GM21381 (cell line): ENCODE measurements around the gene FATE1.

Source experiments
- ATAC-seq: cut with Tn5 transposase; IDR thresholded peaks from one replicate; pipeline ENCODE4 v1.9.1; 2021; ENCODE audit warnings: mild to moderate bottlenecking, moderate library complexity; ENCODE audit not compliant: unreplicated experiment

The FATE1 gene

DNA sequence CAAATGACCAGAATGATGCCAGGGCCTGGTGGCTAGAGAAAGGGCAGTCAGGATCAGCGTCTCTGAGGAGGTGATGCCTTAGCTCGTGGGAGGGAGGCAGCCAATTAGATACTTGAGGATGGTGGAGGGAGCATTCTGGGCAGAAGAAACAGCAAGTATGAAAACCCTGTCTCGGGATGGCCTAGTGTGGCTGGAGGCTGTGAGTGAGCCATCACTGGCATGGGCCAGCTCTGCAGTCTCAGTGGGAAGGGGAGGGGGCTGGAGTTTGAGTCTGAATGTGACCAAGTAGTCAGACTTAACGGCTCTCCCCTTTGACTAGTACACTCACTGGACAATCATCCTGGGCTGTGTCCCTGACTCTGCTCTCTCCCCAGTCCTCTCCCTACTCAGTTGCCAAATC, 25.8 kb downstream of the FATE1 start:
- no peak for ATAC-seq

DNA sequence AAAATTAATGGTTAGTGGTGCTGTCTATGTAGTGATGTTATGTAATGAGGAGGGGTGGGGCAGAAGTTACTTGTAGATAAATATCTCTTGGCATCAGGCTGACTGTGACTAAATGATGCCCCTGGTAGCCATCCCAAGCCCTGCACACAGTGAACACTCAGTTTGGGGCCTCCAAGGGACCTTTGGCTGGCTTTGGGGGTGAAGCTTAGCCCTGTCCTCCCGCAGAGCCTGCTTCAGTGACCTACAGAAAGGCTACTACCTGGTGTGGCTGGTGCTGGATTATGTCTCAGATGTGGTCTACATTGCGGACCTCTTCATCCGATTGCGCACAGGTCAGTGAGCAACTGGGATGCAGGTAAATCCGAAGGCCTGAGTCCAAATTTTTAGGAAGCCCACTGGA, 26.5 kb downstream of the FATE1 start:
- ATAC-seq = no peak

DNA sequence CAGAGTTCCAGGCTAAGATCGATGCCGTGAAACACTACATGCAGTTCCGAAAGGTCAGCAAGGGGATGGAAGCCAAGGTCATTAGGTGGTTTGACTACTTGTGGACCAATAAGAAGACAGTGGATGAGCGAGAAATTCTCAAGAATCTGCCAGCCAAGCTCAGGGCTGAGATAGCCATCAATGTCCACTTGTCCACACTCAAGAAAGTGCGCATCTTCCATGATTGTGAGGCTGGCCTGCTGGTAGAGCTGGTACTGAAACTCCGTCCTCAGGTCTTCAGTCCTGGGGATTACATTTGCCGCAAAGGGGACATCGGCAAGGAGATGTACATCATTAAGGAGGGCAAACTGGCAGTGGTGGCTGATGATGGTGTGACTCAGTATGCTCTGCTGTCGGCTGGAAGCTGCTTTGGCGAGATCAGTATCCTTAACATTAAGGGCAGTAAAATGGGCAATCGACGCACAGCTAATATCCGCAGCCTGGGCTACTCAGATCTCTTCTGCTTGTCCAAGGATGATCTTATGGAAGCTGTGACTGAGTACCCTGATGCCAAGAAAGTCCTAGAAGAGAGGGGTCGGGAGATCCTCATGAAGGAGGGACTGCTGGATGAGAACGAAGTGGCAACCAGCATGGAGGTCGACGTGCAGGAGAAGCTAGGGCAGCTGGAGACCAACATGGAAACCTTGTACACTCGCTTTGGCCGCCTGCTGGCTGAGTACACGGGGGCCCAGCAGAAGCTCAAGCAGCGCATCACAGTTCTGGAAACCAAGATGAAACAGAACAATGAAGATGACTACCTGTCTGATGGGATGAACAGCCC, 28.0 kb downstream of the FATE1 start:
- ATAC-seq = no peak

DNA sequence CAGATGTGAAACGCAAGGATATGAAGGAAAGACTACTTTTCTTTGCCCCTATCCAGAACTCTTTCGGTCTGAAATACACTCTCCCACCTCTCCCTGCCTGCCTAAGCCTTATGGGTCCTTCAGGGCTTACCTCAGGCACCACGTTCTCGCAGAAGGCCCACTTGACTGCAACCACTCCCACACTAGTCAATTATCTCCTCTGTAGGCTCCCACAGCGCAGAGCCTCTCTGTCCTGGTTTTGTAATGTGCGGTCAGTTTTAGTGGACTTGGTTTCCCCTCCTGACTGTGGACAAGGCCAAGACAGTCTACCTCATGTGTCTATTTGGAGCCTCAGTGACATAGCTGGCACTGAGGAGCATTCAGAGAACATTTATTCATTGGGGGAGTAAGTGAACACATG, 29.8 kb downstream of the FATE1 start:
- no peak for ATAC-seq

DNA sequence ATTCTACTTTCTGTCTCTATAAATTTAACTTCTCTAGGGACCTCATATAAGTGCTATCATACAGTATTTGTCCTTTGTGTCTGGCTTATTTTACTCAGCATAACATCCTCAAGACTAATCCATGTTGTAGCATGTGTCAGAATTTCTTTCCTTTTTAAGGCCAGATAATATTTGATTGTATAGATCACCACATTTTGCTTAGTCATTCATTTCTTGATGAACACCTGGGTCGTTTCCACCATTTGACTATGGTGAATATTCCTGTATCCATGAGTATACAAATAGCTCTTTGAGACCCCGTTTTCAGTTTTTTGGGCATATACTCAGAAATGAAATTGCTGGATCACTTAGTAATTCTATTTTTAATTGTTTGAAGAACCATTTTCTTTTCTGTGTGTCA, 30.7 kb downstream of the FATE1 start:
- ATAC-seq = no peak

DNA sequence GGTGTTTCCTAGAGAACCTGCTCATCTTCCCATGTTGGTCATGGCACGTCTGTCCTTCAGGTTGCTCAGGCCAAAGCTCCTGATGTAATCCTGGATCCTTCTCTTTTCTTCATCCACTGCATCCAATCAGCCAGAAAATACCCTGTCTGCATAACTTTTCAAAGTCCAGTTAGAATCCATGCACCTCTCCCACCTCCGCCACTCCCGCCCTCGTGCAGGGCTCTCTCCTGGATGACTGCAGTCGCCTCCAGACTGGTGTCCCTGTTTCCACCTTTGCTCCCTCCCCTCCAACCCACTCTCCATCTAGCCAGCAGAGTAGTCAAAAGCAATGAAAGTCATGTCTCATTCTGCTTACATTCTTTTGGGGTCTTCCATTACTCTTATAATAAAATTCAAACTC, 34.7 kb downstream of the FATE1 start:
- no peak for ATAC-seq

DNA sequence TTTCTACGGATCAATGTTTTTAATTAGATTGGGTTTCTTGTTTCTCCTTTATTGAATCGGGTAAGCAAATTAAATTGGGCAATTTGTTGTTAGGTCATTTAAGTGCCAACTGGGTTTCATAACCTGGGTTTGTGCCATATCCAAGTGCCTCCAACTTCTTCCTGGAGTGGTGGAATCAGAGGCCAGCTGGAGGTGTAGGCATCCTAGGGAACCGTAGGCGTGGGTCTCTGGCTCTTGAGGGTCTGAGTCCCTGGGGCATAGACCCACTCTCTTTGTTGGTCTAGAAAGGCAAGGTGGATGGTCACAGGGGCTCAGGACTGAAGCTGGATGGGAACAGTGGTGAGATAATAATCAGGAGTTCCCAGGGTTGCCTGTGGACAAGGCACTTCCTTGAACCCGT, 37.0 kb downstream of the FATE1 start:
- ATAC-seq = no peak

DNA sequence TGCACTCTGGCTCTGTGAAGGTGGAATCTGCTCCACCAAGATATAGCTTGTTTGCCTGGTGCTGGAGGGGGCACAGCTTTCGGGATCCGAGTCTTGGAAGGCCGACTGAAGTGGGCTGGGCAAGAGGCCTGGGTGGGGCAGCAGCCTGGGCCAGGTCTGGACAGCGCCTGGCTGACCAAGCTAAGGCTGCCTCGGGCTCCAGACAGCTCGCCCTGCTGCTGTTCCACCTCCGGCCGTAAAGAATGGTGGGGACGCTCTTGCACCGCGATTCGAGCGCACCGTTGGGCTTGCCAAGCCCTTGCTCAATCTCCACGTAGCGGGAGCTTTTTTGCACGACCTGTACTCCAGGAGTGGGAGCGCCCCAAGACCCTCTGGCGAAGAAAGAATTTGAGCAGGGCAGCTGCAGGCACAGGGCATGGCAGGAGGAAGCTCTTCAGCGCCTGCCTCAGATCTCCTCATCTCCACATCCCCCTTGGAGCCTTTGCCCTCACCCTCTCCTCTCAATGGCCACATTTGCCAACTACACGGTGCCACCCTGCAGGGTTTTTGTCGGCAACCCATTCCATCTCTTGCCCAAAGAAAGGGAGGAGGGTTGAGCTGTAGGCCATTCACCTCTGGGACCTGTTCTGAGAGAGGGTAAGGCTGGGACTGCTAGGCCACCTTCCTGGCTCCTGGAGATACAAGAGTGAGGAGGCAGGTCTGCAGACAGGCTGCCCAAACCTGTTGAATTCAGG, 37.6 kb downstream of the FATE1 start:
- no peak for ATAC-seq

DNA sequence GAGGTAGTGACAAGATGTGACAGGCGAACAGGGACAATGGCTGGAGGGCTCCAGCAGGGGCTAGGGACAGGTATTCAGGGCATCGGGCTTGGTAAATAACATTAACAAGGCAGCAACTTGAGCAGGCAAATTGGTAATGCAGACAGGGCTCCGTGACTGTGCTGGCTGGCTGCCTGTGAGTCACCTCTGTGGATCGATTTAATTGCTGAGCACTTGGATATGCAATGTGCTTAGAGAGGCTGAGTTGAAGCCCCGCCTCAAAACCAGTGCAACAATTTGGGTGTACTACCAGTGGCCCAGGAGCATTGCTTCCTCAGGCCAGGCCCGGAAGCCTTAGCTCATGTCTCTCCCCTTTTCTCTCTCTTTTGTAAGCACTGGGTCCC, 38.2 kb downstream of the FATE1 start:
- no peak for ATAC-seq

DNA sequence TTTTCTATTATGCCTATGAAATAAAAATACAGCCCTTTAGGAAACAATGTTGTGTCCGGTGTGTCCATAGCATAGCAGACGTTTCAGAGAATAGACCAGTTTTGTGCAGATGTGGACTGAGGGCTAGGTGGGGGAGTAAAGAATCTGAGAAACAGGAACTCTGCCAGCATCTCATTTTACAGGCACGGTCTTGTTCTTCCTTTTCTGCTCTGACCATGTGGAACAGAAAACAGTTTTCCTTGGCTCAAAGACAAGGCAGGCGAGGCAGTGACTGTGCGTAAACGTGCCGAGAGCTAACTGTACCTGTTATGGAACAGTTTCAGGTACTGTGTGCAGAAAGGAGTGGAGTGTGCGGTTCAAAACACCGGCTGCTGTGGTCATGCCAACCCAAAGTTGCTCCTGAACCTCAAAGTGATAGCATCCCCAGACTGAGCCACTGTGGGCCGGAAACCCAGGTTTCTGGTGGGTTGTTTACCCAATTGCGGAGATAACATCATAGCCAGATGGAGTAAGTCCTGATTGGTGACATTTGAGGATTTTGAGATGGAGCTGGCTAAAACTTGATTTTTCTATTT, 38.9 kb downstream of the FATE1 start:
- no peak for ATAC-seq

DNA sequence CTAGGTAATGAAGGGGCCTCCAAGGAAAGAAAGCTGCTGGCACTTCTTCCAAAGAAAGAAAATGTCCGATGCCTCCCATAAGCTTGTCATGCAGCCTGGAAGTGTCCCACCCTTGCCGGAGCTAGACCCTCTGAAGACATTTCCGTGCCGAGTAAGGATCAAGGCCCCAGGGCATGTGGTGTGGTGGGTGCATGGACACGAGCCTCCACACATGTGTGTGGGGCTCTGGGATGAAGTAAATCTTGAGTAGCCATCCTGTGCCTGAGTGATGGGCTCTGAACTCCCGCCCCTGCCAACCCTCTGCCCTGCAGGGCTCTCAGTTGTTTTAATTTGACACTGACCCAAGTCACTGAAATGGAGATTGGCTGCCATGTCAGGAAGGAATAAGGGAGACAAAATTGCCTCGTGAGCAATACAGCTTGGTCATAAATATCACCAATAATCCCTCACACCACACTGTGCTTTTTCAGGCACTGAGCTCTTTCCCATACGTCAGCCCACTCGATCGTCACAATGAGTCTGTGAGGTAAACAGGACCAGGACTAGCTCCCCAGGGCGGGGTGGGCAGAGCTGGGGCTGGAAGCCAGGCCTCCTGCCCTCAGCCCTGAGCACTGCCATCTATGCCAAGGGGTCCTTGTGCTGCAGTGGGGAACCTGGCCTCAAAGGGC, 43.3 kb downstream of the FATE1 start:
- no peak for ATAC-seq

DNA sequence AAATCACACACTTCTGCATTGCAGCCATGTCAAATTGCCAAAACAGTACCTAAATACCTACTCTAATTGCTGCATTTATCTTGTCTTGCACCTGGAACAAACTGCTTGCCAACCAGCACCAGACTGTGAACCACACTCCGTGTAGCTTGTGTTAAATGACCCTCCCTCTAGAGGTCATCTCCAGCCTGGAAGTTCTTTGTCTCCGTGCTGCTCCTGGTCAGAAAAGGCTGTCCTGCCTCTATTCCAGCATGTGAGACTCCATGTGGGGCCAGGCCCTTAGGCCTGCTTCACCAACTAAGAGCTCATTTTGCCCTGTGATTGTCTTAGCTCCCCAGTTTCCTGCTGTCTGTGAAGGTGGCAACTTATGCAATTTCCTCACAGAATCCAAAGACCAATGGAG, 47.0 kb downstream of the FATE1 start:
- ATAC-seq = no peak

DNA sequence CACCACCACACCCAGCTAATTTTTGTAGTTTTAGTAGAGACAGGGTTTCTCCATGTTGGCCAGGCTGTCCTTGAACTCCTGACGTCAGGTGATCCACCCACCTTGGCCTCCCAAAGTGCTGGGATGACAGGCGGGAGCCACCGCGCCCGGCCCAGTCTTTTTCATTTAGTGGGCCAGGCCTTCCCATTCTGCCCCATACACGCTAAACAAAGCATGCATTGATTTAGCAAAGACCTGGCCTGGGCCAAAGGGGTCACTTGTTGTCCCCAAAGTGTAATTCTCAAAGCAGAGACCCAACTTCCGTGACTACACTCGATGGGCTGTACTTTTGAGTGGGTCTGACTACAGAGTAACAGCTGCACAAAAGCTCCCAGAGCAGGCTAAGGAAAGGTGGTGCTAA, 47.9 kb downstream of the FATE1 start:
- no peak for ATAC-seq

DNA sequence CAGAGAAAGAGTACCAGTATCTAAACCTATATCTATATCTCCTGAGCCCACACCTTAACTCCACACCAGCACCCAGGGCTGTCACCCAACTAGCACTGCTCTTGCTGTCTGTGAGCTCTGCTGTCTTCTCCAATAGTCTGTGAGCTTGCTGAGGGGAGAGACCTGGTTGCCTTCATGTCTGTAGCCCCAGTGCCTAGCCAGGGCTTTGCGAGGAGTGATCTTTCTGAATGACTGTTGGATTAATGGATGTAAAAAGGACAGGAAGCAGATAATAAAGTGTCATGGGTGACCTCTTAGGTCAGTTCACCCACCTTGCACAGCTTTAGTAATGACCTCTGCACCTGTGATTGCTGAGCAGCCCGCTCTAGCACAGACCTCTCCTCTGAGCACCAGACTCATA, 49.2 kb downstream of the FATE1 start:
- ATAC-seq = no peak

DNA sequence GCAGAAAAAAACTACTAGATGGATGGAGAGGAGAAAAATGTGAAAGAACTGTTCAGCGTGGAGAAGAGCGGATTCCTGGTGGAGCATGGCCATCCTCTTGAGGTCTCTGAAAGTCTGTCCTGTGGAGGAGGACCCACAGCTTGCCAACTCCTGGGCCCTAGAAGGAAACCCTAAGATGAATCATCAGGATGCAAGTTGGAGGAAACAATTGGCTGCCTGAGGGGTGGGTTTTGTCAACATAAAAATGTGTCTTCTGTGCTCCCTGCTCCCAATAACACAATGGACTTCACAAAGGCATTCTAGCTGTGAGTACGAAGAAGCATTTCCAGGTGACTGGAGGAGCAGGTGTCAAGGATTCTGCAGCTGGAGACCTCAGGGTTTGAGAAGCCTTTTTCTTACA, 55.9 kb downstream of the FATE1 start:
- ATAC-seq = no peak
